Measurements from ENCODE around the gene LOXL3. TPM values are rescaled to one million over a fixed set of nuclear protein-coding genes. Genes with fewer than 3 reads are reported as not detected.

LOXL3 gene
- polyA plus RNA-seq, 1 donor (not counting 4 experiments of a cell fraction or from before 2014, with no cell fraction given) = 0.21 TPM

DNA sequence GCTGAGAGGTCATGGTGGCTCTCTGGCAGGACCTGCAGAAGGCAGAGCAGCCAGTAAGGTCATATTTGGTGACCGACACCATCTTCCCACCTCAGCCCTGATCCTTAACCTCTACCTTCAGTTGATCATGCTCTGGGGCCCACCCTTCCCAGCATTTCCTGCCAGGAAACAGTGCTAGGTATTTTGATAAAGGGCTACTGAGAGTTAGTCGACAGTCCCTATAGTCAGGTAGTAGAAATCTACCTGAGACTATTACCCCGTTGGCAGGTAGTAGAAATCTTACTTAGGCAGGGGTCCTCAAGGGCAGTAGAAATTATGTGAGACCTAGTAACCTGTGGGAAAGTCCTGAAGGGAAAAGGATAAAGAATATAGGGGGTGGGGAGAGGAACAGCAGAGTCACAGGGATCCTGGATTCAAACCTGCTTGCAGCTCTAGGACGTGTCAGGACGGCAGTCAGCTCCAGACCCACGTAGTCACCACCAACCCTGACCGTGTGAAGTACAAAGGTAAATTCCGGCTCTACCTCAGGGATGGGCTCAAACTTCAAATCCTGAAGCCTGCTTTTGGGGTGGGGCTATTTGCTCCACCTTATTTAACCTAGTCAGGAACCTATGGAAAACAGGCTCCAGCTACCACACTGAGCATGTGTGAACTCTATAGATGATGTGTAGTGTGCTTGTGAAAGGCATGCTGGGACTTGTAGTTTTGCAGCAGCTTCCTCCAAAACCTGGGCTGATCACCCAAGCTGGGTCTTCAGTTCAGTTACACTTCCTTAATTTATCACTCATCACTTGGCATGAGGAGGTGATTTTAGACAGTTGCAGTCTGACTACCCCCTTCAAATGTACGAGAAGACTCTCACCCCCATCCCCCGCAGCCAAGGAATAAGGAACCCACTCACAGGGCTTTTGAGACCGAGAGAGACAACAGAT lies 27.8 kb downstream of the LOXL3 start, which contains the start of gene DQX1:
Gene DQX1, minus strand, starts transcription at position 515 of the 932 bp plus-strand sequence. Its CDS starts 502 bp downstream, at position 13.
- Histone ChIP-seq H3K4me2 (ENCODE audit: control insufficient read depth, extremely low read depth, insufficient read depth, low read depth, low read length) (peak within 1 kb of the TSS; percentile 56), H3K36me3 (ENCODE audit: control insufficient read depth in 2 of 2, extremely low read depth in 1 of 2, insufficient read depth in 2 of 2, low read length in 2 of 2) (peaks cover 12 to 30% of the 10 kb centered on the region in 2 experiments), H3K9me1 (ENCODE audit: control insufficient read depth, extremely low read depth, insufficient read depth, low read length) (no peaks in the 10 kb centered on the region), H3K79me2 (ENCODE audit: control insufficient read depth, insufficient read depth, low read length) (peaks cover 36% of the 10 kb centered on the region), H3K27me3 (ENCODE audit: control insufficient read depth, extremely low read depth, insufficient read depth, low read length) (no peaks in the 10 kb centered on the region), H3K27ac (ENCODE audit: control insufficient read depth, insufficient read depth, low read length) (peak within 1 kb of the TSS; percentile 78), H3K9me3 (ENCODE audit: control insufficient read depth, low read depth, low read length) (no peaks in the 10 kb centered on the region), H3K4me1 (ENCODE audit: control insufficient read depth, extremely low read depth, insufficient read depth, low read length) (peaks cover 33% of the 10 kb centered on the region), H2AFZ (ENCODE audit: control insufficient read depth, low read length) (no peak within 1 kb of the TSS), H3K4me3 (ENCODE audit: control insufficient read depth in 2 of 3, extremely low read depth in 1 of 3, insufficient read depth in 2 of 3, low read depth in 1 of 3, low read length in 3 of 3) (peak within 1 kb of the TSS; percentile 11 to 51 (median 39)), H4K20me1 (ENCODE audit: control insufficient read depth, extremely low read depth, insufficient read depth, low read length) (no peaks in the 10 kb centered on the region), H3K9ac (ENCODE audit: control insufficient read depth, extremely low read depth, insufficient read depth, low read length) (peak within 1 kb of the TSS; percentile 62)
- DNase-seq (ENCODE audit: low read depth, low spot score) (peak; percentile 89), FAIRE-seq (peak; percentile 95)
- dilution Hi-C loops (cut with MboI; ENCODE audit: extremely low pct_ligation_motif_present, low sequenced_read_pairs) = no loop called here
- no peak for TF ChIP-seq EZH2 (IDR thresholded peaks at IDR 0.05; ENCODE audit: low read length)
- TF ChIP-seq, protein P1, sequence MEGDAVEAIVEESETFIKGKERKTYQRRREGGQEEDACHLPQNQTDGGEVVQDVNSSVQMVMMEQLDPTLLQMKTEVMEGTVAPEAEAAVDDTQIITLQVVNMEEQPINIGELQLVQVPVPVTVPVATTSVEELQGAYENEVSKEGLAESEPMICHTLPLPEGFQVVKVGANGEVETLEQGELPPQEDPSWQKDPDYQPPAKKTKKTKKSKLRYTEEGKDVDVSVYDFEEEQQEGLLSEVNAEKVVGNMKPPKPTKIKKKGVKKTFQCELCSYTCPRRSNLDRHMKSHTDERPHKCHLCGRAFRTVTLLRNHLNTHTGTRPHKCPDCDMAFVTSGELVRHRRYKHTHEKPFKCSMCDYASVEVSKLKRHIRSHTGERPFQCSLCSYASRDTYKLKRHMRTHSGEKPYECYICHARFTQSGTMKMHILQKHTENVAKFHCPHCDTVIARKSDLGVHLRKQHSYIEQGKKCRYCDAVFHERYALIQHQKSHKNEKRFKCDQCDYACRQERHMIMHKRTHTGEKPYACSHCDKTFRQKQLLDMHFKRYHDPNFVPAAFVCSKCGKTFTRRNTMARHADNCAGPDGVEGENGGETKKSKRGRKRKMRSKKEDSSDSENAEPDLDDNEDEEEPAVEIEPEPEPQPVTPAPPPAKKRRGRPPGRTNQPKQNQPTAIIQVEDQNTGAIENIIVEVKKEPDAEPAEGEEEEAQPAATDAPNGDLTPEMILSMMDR (optimal IDR thresholded peaks at IDR 0.05 in 1 of 3, IDR thresholded peaks at IDR 0.05 in 1 of 3, conservative IDR thresholded peaks at IDR 0.05 in 1 of 3; ENCODE audit: extremely low read depth in 1 of 3, insufficient read depth in 2 of 3, low read length in 3 of 3) = no peak

DNA sequence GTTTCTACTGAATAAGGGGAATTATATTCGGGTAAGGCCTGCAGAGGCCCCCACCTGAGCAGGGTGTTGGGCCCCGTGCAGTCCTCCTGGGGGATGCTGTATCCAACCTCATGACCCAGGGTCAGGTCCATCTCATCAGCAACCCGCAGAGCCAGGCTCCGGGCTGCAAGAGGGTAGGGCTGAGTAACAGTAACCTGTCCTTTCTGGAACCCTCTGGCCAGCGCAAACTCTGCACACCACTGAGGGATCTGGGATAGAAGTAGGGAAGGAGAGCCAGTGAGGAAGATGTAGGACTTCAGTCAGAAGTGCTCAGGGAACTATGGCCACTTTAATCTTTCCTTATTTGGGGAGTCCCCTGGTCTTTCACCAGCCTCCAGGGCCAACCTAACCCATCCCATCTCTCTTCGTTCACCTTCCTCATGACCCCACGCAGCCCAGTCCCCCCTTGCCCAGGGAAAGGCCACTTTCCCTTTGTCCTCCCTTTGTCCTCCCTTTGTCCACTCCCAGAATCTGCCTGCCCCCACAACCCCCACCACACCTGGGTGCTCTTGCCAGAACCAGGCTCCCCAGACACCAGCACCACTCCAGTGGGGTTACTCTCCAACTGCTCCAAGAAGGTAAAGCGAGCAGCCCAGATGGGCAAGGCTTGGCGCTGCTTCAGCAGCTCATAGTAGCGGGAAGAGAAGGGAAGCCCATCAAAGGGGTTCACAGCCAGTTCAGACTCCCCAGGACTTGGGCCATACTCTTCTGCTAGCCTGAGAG lies 28.6 kb downstream of the LOXL3 start:
- Histone ChIP-seq H3K27ac (ENCODE audit: control insufficient read depth, insufficient read depth, low read length) (peak overlapping the region; percentile 78), H2AFZ (ENCODE audit: control insufficient read depth, low read length) (no peak overlapping the region), H3K9me3 (ENCODE audit: control insufficient read depth, low read depth, low read length) (no peaks in the 10 kb centered on the region), H3K4me2 (ENCODE audit: control insufficient read depth, extremely low read depth, insufficient read depth, low read depth, low read length) (peak overlapping the region; percentile 56), H3K79me2 (ENCODE audit: control insufficient read depth, insufficient read depth, low read length) (peaks cover 31% of the 10 kb centered on the region), H3K27me3 (ENCODE audit: control insufficient read depth, extremely low read depth, insufficient read depth, low read length) (no peaks in the 10 kb centered on the region), H3K9ac (ENCODE audit: control insufficient read depth, extremely low read depth, insufficient read depth, low read length) (peak overlapping the region; percentile 62), H4K20me1 (ENCODE audit: control insufficient read depth, extremely low read depth, insufficient read depth, low read length) (no peaks in the 10 kb centered on the region), H3K4me3 (ENCODE audit: control insufficient read depth in 2 of 3, extremely low read depth in 1 of 3, insufficient read depth in 2 of 3, low read depth in 1 of 3, low read length in 3 of 3) (peak overlapping the region in 1 of 3 experiments; percentile 11), H3K4me1 (ENCODE audit: control insufficient read depth, extremely low read depth, insufficient read depth, low read length) (peaks cover 28% of the 10 kb centered on the region), H3K9me1 (ENCODE audit: control insufficient read depth, extremely low read depth, insufficient read depth, low read length) (no peaks in the 10 kb centered on the region), H3K36me3 (ENCODE audit: control insufficient read depth in 2 of 2, extremely low read depth in 1 of 2, insufficient read depth in 2 of 2, low read length in 2 of 2) (peaks cover 12 to 30% of the 10 kb centered on the region in 2 experiments)
- dilution Hi-C loops (cut with MboI; ENCODE audit: extremely low pct_ligation_motif_present, low sequenced_read_pairs) = no loop called here
- no peak for DNase-seq (ENCODE audit: low read depth, low spot score)
- FAIRE-seq = no peak
- TF ChIP-seq, protein P1 (optimal IDR thresholded peaks at IDR 0.05 in 1 of 3, IDR thresholded peaks at IDR 0.05 in 1 of 3, conservative IDR thresholded peaks at IDR 0.05 in 1 of 3; ENCODE audit: extremely low read depth in 1 of 3, insufficient read depth in 2 of 3, low read length in 3 of 3) = no peak
- no peak for TF ChIP-seq EZH2 (IDR thresholded peaks at IDR 0.05; ENCODE audit: low read length)

Measured in keratinocyte (primary cell).